Left renal cortex interstitium (tissue), 4 donors: Measurements from ENCODE around the gene CELA2A. TPM values are rescaled to one million over a fixed set of nuclear protein-coding genes. Genes with fewer than 3 reads are reported as not detected.

Source experiments
- polyA plus RNA-seq, 4 donors: library from polyadenylated mRNA; unstranded; fragments of 120-200 nt; gene quantifications; one replicate each; pipeline ENCODE4 v1.2.1, GENCODE V29; 2013; ENCODE audit not compliant: insufficient read length in 4 of 4

The CELA2A gene
- polyA plus RNA-seq, 4 donors, result 0.35 to 0.68 TPM; not detected in 2

Other genes starting within 250 kb of the CELA2A start
- gene FHAD1, start 209.5 kb upstream of the CELA2A start, polyA plus RNA-seq, result 1 to 10 TPM; 2.2 to 5.3 (median 4.4) TPM
- gene EFHD2, start 46.8 kb upstream of the CELA2A start, polyA plus RNA-seq, result 10 to 100 TPM; 10.3 to 18.8 (median 15.6) TPM
- gene CTRC, start 18.3 kb upstream of the CELA2A start, polyA plus RNA-seq, result under 1 TPM in 2 of 4 donors, not detected in 2; 0.20 to 0.28 TPM
- 1 to 10 TPM in 1 of 4 donors, under 1 TPM in 2, not detected in 1; 0.28 to 1.4 (median 0.41) TPM for gene CELA2B, start 19.4 kb downstream of the CELA2A start, polyA plus RNA-seq
- gene CASP9, start 67.5 kb downstream of the CELA2A start, polyA plus RNA-seq, result 10 to 100 TPM; 24.6 to 39.1 (median 30.2) TPM
- gene DNAJC16, start 70.1 kb downstream of the CELA2A start, polyA plus RNA-seq, result 10 to 100 TPM; 20.9 to 39.0 (median 31.3) TPM
- gene AGMAT, start 128.3 kb downstream of the CELA2A start, polyA plus RNA-seq, result 10 to 100 TPM; 21.0 to 35.8 (median 34.3) TPM
- 10 to 100 TPM; 13.4 to 26.2 (median 20.6) TPM for gene DDI2, start 160.7 kb downstream of the CELA2A start, polyA plus RNA-seq
- gene PLEKHM2, start 227.6 kb downstream of the CELA2A start, polyA plus RNA-seq, result 10 to 100 TPM; 42.3 to 54.1 (median 49.1) TPM